HepG2 (cell line): ENCODE results near the gene CACNA1D. TPM values are rescaled to one million over a fixed set of nuclear protein-coding genes. Genes with fewer than 3 reads are reported as not detected.

Experiments used
- GATAD2A ChIP-seq: IDR thresholded peaks from 2 replicates; pipeline ENCODE4 v1.6.1; 2016
- HDAC2 ChIP-seq: sonication (generic); formaldehyde crosslinking; IDR thresholded peaks from 2 replicates; pipeline ENCODE4 v1.4.0; 2020; ENCODE audit warnings: missing genetic modification reagents
- HMG20A ChIP-seq: IDR thresholded peaks from 2 replicates; pipeline ENCODE4 v1.6.1; 2016; ENCODE audit warnings: borderline replicate concordance
- HNRNPUL1 ChIP-seq: fragments of 200-400 bp; formaldehyde crosslinking; IDR thresholded peaks from 2 replicates; pipeline ENCODE4 v1.6.1; 2017; ENCODE audit warnings: low read depth, mild to moderate bottlenecking, low read length, moderate library complexity
- JUND ChIP-seq: sonication (generic); formaldehyde crosslinking; IDR thresholded peaks from 2 replicates; pipeline ENCODE4 v1.8.0; 2022; ENCODE audit warnings: mild to moderate bottlenecking, missing genetic modification reagents
- MAF1 ChIP-seq: sonication (generic); formaldehyde crosslinking; IDR thresholded peaks from 2 replicates; pipeline ENCODE4 v1.5.0; 2020; ENCODE audit warnings: missing genetic modification reagents, borderline replicate concordance
- NONO ChIP-seq, 2 experiments: fragments of 450-650 bp in 1 of 2; sonication (generic) in 1 of 2; formaldehyde crosslinking in 1 of 2; IDR thresholded peaks in 1 of 2; conservative IDR thresholded peaks in 1 of 2; 2 replicates each; pipeline versions ENCODE4 v1.6.1 to v1.8.0; 2017 to 2022; ENCODE audit warnings: mild to moderate bottlenecking in 1 of 2, missing genetic modification reagents in 1 of 2, moderate library complexity in 1 of 2
- POLR2A ChIP-seq, 2 experiments: IDR thresholded peaks; 2 replicates each; pipeline ENCODE4 v1.6.1; 2011; ENCODE audit warnings: low read depth in 2 of 2, low read length in 2 of 2, mild to moderate bottlenecking in 1 of 2, moderate library complexity in 1 of 2; ENCODE audit not compliant: insufficient read depth in 1 of 2
- RAD51 ChIP-seq: fragments of 450-650 bp; IDR thresholded peaks from 2 replicates; pipeline ENCODE4 v1.6.1; 2016; ENCODE audit warnings: borderline replicate concordance
- SETDB1 ChIP-seq: sonication (generic); formaldehyde crosslinking; IDR thresholded peaks from 2 replicates; pipeline ENCODE4 v1.5.1; 2020; ENCODE audit warnings: missing genetic modification reagents, mild to moderate bottlenecking, borderline replicate concordance
- SIX4 ChIP-seq: sonication (generic); formaldehyde crosslinking; IDR thresholded peaks from 2 replicates; pipeline ENCODE4 v1.4.0; 2020; ENCODE audit warnings: missing genetic modification reagents
- TCF7L2 ChIP-seq: IDR thresholded peaks from 2 replicates; pipeline ENCODE4 v1.6.1; 2011; ENCODE audit warnings: mild to moderate bottlenecking, low read depth, low read length, moderate library complexity
- ZFX ChIP-seq: sonication (generic); formaldehyde crosslinking; IDR thresholded peaks from 2 replicates; pipeline ENCODE4 v1.4.0; 2020; ENCODE audit warnings: mild to moderate bottlenecking, low read depth, missing genetic modification reagents, moderate library complexity
- ZNF121 ChIP-seq: sonication (generic); formaldehyde crosslinking; IDR thresholded peaks from 2 replicates; pipeline ENCODE4 v1.5.0; 2020; ENCODE audit warnings: mild to moderate bottlenecking, missing genetic modification reagents
- ZNF543 ChIP-seq: sonication (generic); formaldehyde crosslinking; IDR thresholded peaks from 2 replicates; pipeline ENCODE4 v1.4.0; 2020; ENCODE audit warnings: mild to moderate bottlenecking, missing genetic modification reagents
- ZNF562 ChIP-seq: sonication (generic); formaldehyde crosslinking; IDR thresholded peaks from 2 replicates; pipeline ENCODE4 v1.8.0; 2022; ENCODE audit warnings: missing genetic modification reagents, borderline replicate concordance
- ZNF674 ChIP-seq: sonication (generic); formaldehyde crosslinking; IDR thresholded peaks from 2 replicates; pipeline ENCODE4 v1.5.0; 2020; ENCODE audit warnings: low read depth, mild to moderate bottlenecking, missing genetic modification reagents
- ZNF761 ChIP-seq: sonication (generic); formaldehyde crosslinking; conservative IDR thresholded peaks from 2 replicates; pipeline ENCODE4 v1.4.0; 2020; ENCODE audit warnings: mild to moderate bottlenecking, missing genetic modification reagents
- ZNF788 ChIP-seq: sonication (generic); formaldehyde crosslinking; IDR thresholded peaks from 2 replicates; pipeline ENCODE4 v1.5.0; 2020; ENCODE audit warnings: mild to moderate bottlenecking, missing genetic modification reagents, borderline replicate concordance
- polyA plus RNA-seq, 8 experiments: library from polyadenylated mRNA; depleted of rRNA in 3 of 8; stranded (reverse) in 7 of 8; unstranded in 1 of 8; fragments of >200 nt; fragmentation: Illumina TruSeq in 4 of 8; extraction: Trizol in 4 of 8; gene quantifications; 2 replicates each; pipeline versions ENCODE4 v1.2.1 to v1.2.3, GENCODE V29; 2011 to 2016; ENCODE audit warnings: low read depth in 4 of 8, missing spikeins in 1 of 8, mixed read lengths in 1 of 8; ENCODE audit not compliant: insufficient read depth in 1 of 8
- total RNA-seq, 5 experiments: library from RNA; depleted of rRNA; stranded (reverse); fragments of >200 nt; fragmentation: Illumina TruSeq; extraction: Trizol; gene quantifications; 2 replicates each; pipeline ENCODE4 v1.2.3, GENCODE V29; 2016; ENCODE audit warnings: low read depth in 1 of 5
- TF ChIP-seq, protein P1 (sequence below): sonication (generic); formaldehyde crosslinking; IDR thresholded peaks from 2 replicates; pipeline ENCODE4 v1.8.0; 2022; ENCODE audit warnings: mild to moderate bottlenecking, missing genetic modification reagents, moderate library complexity
- TF ChIP-seq, protein P2 (sequence below): sonication (generic); formaldehyde crosslinking; IDR thresholded peaks from 2 replicates; pipeline ENCODE4 v1.9.0; 2021; ENCODE audit warnings: missing genetic modification reagents, borderline replicate concordance
- TF ChIP-seq, protein P3 (sequence below): sonication (generic); formaldehyde crosslinking; IDR thresholded peaks from 2 replicates; pipeline ENCODE4 v1.4.0; 2020; ENCODE audit warnings: mild to moderate bottlenecking, missing genetic modification reagents
- TF ChIP-seq, protein P4 (sequence below): sonication (generic); formaldehyde crosslinking; IDR thresholded peaks from 2 replicates; pipeline ENCODE4 v1.8.0; 2022; ENCODE audit warnings: mild to moderate bottlenecking, missing genetic modification reagents
- TF ChIP-seq, protein P5 (sequence below): sonication (generic); formaldehyde crosslinking; IDR thresholded peaks from 2 replicates; pipeline ENCODE4 v1.4.0; 2020; ENCODE audit warnings: mild to moderate bottlenecking, missing genetic modification reagents

Gene CACNA1D
- total and polyA plus RNA-seq, 2 of the 13 experiments (the other 11 are each of a cell fraction or from before 2014, with no cell fraction given): 0.26 to 0.38 TPM

DNA sequence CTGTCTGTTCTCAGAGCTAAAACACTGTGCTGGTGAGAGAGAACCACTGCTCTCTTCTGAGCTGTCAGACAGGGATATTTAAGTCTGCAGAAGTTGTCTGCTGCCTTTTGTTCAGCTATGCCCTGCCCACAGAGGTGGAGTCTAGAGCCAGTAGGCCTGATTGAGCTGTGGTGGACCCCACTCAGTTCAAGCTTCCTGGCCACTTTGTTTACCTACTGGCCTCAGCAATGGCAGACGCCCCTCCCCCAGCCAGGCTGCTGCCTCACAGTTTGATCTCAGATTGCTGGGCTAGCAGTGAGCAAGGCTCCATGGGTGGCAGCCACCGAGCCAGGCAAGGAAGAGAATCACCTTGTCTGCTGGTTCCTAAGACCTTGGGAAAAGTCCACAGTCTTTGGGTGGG is 21.0 kb upstream of the CACNA1D start (continued):
- no peak for TF ChIP-seq MAF1 (CRISPR knock-in tag)
- TF ChIP-seq ZNF121 (CRISPR knock-in tag): no peak
- TF ChIP-seq SETDB1 (CRISPR knock-in tag): no peak
- TF ChIP-seq TCF7L2: no peak
- no peak for TF ChIP-seq ZNF543 (CRISPR knock-in tag)
- TF ChIP-seq NONO (IDR thresholded peaks at IDR 0.05): no peak
- 0 out of 2 replicates have a peak, but pooled peaks have one; percentile 41 for TF ChIP-seq NONO (CRISPR knock-in tag; conservative IDR thresholded peaks at IDR 0.05)
- TF ChIP-seq POLR2A (IDR thresholded peaks at IDR 0.05; ENCODE audit: insufficient read depth in 1 of 2, low read depth in 2 of 2, low read length in 2 of 2): no peak
- no peak for TF ChIP-seq ZNF761
- no peak for TF ChIP-seq JUND
- no peak for TF ChIP-seq SIX4
- TF ChIP-seq, protein P1, sequence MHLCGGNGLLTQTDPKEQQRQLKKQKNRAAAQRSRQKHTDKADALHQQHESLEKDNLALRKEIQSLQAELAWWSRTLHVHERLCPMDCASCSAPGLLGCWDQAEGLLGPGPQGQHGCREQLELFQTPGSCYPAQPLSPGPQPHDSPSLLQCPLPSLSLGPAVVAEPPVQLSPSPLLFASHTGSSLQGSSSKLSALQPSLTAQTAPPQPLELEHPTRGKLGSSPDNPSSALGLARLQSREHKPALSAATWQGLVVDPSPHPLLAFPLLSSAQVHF (CRISPR knock-in tag): no peak
- TF ChIP-seq HMG20A: no peak
- TF ChIP-seq, protein P2, sequence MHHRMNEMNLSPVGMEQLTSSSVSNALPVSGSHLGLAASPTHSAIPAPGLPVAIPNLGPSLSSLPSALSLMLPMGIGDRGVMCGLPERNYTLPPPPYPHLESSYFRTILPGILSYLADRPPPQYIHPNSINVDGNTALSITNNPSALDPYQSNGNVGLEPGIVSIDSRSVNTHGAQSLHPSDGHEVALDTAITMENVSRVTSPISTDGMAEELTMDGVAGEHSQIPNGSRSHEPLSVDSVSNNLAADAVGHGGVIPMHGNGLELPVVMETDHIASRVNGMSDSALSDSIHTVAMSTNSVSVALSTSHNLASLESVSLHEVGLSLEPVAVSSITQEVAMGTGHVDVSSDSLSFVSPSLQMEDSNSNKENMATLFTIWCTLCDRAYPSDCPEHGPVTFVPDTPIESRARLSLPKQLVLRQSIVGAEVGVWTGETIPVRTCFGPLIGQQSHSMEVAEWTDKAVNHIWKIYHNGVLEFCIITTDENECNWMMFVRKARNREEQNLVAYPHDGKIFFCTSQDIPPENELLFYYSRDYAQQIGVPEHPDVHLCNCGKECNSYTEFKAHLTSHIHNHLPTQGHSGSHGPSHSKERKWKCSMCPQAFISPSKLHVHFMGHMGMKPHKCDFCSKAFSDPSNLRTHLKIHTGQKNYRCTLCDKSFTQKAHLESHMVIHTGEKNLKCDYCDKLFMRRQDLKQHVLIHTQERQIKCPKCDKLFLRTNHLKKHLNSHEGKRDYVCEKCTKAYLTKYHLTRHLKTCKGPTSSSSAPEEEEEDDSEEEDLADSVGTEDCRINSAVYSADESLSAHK (CRISPR knock-in tag): no peak
- TF ChIP-seq, protein P3, sequence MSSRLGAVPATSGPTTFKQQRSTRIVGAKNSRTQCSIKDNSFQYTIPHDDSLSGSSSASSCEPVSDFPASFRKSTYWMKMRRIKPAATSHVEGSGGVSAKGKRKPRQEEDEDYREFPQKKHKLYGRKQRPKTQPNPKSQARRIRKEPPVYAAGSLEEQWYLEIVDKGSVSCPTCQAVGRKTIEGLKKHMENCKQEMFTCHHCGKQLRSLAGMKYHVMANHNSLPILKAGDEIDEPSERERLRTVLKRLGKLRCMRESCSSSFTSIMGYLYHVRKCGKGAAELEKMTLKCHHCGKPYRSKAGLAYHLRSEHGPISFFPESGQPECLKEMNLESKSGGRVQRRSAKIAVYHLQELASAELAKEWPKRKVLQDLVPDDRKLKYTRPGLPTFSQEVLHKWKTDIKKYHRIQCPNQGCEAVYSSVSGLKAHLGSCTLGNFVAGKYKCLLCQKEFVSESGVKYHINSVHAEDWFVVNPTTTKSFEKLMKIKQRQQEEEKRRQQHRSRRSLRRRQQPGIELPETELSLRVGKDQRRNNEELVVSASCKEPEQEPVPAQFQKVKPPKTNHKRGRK: no peak
- no peak for TF ChIP-seq RAD51
- TF ChIP-seq, protein P4, sequence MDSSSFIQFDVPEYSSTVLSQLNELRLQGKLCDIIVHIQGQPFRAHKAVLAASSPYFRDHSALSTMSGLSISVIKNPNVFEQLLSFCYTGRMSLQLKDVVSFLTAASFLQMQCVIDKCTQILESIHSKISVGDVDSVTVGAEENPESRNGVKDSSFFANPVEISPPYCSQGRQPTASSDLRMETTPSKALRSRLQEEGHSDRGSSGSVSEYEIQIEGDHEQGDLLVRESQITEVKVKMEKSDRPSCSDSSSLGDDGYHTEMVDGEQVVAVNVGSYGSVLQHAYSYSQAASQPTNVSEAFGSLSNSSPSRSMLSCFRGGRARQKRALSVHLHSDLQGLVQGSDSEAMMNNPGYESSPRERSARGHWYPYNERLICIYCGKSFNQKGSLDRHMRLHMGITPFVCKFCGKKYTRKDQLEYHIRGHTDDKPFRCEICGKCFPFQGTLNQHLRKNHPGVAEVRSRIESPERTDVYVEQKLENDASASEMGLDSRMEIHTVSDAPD: no peak; the same call in 1 of the 2 replicates
- no peak for TF ChIP-seq ZNF674 (CRISPR knock-in tag)
- 0 out of 2 replicates have a peak, but pooled peaks have one; percentile 11 for TF ChIP-seq HDAC2 (CRISPR knock-in tag)
- TF ChIP-seq ZNF562 (CRISPR knock-in tag): no peak
- TF ChIP-seq ZFX (CRISPR knock-in tag): no peak
- TF ChIP-seq ZNF788: peak; percentile 53; the same call in 1 of the 2 replicates
- TF ChIP-seq GATAD2A (CRISPR knock-in tag): peak; percentile 73
- TF ChIP-seq HNRNPUL1: no peak
- TF ChIP-seq, protein P5, sequence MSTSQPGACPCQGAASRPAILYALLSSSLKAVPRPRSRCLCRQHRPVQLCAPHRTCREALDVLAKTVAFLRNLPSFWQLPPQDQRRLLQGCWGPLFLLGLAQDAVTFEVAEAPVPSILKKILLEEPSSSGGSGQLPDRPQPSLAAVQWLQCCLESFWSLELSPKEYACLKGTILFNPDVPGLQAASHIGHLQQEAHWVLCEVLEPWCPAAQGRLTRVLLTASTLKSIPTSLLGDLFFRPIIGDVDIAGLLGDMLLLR (CRISPR knock-in tag): no peak
